Motor neuron (in vitro differentiated cells): Measurements from ENCODE around the gene SERP2. TPM values are rescaled to one million over a fixed set of nuclear protein-coding genes. Genes with fewer than 3 reads are reported as not detected.

Source experiments
- ATAC-seq, 8 experiments: fragments of 200-7000 bp; cut with Tn5 transposase; replicated peaks in 6 of 8; 2 replicates each; pipeline ENCODE4 v1.8.0; 2021; ENCODE audit warnings: mild to moderate bottlenecking in 8 of 8, moderate library complexity in 8 of 8
- H3K27ac ChIP-seq, 2 donors: fragments of 250-450 bp; sonication (Bioruptor Pico); 2 replicates each; pipeline ENCODE4 v1.9.0; 2021; ENCODE audit warnings: antibody characterized with exemption in 2 of 2, mild to moderate bottlenecking in 2 of 2, moderate library complexity in 1 of 2
- H3K4me1 ChIP-seq, 2 donors: fragments of 250-450 bp; sonication (Bioruptor Pico); replicated peaks in 1 of 2; 2 replicates each; pipeline ENCODE4 v1.6.1; 2021; ENCODE audit warnings: antibody characterized with exemption in 2 of 2, mild to moderate bottlenecking in 2 of 2, moderate library complexity in 1 of 2
- H3K4me3 ChIP-seq, 5 donors: fragments of 250-450 bp; sonication (Bioruptor Pico); 2 replicates each; pipeline ENCODE4 v1.9.0; 2021; ENCODE audit warnings: antibody characterized with exemption in 5 of 5, mild to moderate bottlenecking in 5 of 5, moderate library complexity in 4 of 5
- WGBS, 10 experiments: fragments of 450-650 bp; shearing (Covaris generic); methylation state at CpG; one replicate each; pipeline ENCODE4 v1.0.0; 2022; 5-methylcytosine and 5-hydroxymethylcytosine counted together
- in situ Hi-C, 9 experiments: fragments of 400-800 bp; cut with MboI; loops; one replicate each; pipeline ENCODE4 v1.15.0; 2021; ENCODE audit warnings: low sequenced_read_pairs in 9 of 9, low pct_unique_long_range_greater_than_20kb in 2 of 9; ENCODE audit not compliant: unreplicated experiment in 9 of 9
- total RNA-seq, 8 experiments: library from RNA; unstranded; fragments of 300-600 nt; gene quantifications; 2 replicates each; pipeline versions ENCODE4 v1.2.3 to v1.2.4, GENCODE V29; 2022

SERP2 gene
- total RNA-seq, 8 experiments from 2014 or later, result 1.3 to 18.1 (median 10.3) TPM

DNA sequence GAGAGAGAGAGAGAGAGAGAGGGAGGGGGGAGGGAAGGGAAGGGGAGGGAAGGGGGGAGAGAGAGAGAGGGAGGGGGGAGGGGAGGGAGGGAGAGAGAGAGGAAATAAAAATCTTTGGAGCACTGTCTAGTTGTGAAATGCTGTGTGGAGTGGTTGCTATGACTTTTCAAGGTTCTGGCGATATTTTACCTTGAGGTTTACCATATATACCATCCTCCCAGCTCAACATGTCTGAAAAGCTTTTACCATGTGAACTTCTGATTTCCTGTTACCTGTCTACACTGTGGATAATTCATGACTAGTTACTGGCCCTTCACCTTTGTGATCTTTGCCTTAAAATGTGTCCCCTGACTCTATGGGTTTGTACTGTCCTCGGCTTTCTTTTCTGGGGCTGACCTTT lies 38.2 kb downstream of the SERP2 start:
- ATAC-seq, result no peak
- H3K27ac ChIP-seq, result no peak overlapping the region
- in situ Hi-C loops, result no loop called here
- WGBS, 10 experiments, result 70 to 100% (median 88%) methylated on average over 1 to 2 of the region's 2 CpGs; no CpG with 5 or more reads in 5 of the 10 experiments
- no peak overlapping the region for H3K4me3 ChIP-seq
- peaks cover 15 to 28% of the 10 kb centered on the region in 2 donors for H3K4me1 ChIP-seq

DNA sequence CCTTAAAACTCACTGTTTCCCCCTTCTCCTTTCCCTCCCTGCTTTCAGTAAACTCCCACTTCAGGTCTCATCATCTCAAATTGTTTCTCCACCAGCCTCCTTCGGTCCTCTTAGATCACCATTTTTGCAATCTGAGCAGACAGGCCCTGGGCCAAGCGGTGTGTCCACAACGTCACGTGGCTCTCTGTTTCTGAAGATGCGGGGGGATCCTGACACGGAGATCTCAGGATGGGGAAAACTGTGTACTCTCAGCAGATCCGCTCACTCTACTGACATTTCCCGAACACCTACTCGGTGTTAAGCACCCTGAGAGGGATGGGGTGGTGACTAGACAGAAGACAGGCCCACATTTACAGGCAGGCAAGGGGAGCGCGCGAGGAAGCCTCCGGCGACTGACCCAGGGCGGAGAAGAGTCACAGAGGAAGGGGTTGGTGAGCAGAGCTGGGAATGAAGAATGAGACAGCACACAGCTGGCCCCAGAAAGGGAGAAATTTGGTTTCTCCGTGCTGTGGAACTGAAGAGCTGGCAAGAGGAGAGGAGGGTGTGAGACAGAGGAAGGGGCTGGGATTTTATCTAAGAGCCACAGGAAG lies 38.8 kb downstream of the SERP2 start:
- in situ Hi-C loops, result no loop called here
- H3K27ac ChIP-seq, result no peak overlapping the region
- no peak overlapping the region for H3K4me3 ChIP-seq
- peak in 4 of 8 experiments; percentile 21 to 41 (median 24) for ATAC-seq
- peaks cover 15 to 29% of the 10 kb centered on the region in 2 donors for H3K4me1 ChIP-seq
- whole genome bisulfite sequencing, 10 experiments, result 75 to 100% (median 87%) methylated on average over 1 to 14 of the region's 16 CpGs

DNA sequence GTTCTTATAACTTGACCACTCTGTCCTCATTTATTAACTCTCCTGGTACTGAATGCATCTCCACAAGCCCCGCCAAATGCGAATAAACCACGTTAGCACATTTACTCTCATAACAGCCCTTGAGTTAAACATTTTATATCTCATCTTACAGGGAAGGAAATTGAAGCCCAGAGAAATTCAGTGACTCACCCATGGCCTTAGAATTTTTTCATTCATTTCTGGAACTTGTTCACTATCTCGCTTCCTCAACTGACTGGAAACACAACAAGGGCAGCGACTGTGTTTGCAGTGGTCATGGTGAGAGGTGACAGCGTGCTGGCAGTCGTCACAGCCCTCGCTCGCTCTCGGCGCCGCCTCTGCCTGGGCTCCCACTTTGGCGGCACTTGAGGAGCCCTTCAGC lies 39.5 kb downstream of the SERP2 start:
- in situ Hi-C loops, result no loop called here
- peak in 2 of 8 experiments; percentile 20 to 50 for ATAC-seq

DNA sequence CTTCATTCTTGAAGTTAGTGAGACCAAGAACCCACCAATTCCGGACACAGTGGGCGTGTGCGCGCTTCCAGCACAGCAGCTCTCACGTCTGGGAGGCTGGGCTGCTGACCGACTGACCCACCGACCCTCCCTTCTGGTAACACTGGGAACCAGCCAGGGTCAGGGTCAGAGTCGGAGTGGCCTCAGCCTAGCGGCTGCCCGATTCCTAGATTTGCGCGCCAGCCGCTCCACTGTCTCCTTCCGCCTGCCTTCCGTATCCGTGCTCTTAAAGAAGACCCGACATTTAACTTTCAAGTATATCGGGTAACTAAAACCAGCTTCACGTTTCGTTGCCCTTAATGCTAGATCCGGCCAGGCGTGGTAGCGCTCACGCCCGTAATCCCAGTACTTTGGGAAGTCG lies 41.1 kb downstream of the SERP2 start:
- no peak overlapping the region for H3K4me3 ChIP-seq
- ATAC-seq, result no peak
- H3K27ac ChIP-seq, result no peak overlapping the region
- WGBS, 10 experiments, result 89 to 96% (median 95%) methylated on average over 9 to 18 of the region's 26 CpGs; no CpG with 5 or more reads in 6 of the 10 experiments
- in situ Hi-C loops, result no loop called here
- peaks cover 15 to 31% of the 10 kb centered on the region in 2 donors for H3K4me1 ChIP-seq

More for the DNA sequence above, 39.5 kb downstream of the SERP2 start:
- WGBS, 10 experiments, result 56 to 100% (median 88%) methylated on average over 2 to 5 of the region's 13 CpGs; no CpG with 5 or more reads in 3 of the 10 experiments
- Histone ChIP-seq H3K27ac (no peak overlapping the region), H3K4me3 (no peak overlapping the region), H3K4me1 (peaks cover 15 to 29% of the 10 kb centered on the region in 2 donors)

DNA sequence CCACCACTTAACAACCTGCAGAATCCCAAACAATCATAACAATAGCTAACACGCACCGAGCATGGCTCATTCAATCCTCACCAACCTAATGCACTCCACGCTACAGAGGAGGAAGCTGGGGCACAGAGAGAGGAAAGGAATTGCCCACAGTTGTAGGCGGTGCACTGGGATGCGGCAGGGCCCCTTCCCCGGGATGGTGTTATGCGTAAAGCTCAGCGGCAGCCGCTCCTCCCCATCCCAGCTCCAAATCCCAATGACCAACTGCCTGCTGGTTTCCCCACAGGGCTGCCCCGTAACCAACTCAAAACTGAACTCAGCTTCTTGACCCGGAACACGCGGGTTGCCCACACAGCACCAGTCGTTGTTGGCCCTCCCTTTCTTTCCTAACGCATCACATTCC lies 42.2 kb downstream of the SERP2 start:
- H3K27ac ChIP-seq, result no peak overlapping the region
- WGBS, 10 experiments, result 57 to 96% (median 77%) methylated on average over 2 to 7 of the region's 15 CpGs; no CpG with 5 or more reads in 2 of the 10 experiments
- peak in 2 of 8 experiments; percentile 14 to 17 for ATAC-seq
- in situ Hi-C loops, result no loop called here
- no peak overlapping the region for H3K4me3 ChIP-seq
- peaks cover 15 to 31% of the 10 kb centered on the region in 2 donors for H3K4me1 ChIP-seq

DNA sequence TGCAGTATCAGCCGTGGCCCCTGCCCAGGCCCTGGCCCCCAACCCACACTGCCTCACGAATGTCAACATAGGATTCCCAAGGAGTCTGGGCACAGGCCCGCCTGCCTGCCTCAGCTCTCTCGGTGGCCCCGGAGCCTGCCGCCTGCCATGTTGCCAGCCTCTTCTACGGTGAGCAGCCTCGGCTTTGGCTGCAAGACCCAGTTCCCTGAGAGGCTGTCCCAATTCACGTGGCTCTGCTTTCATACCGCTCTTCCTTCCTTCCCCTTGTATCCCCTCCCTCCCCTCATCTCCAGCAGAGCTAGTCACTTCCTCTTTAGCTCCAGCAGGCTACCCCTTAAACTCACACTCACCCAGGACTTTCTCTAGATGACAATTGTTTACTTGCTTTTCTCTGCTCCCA lies 42.7 kb downstream of the SERP2 start:
- ATAC-seq, result peak in 1 of 8 experiments; percentile 28
- in situ Hi-C loops, result no loop called here
- 20 to 80% (median 80%) methylated on average over 1 of the region's 10 CpGs; no CpG with 5 or more reads in 6 of the 10 experiments for WGBS, 10 experiments
- Histone ChIP-seq H3K27ac (peak overlapping the region in 1 of 2 donors; percentile 4), H3K4me1 (peaks cover 15 to 31% of the 10 kb centered on the region in 2 donors), H3K4me3 (no peak overlapping the region)

DNA sequence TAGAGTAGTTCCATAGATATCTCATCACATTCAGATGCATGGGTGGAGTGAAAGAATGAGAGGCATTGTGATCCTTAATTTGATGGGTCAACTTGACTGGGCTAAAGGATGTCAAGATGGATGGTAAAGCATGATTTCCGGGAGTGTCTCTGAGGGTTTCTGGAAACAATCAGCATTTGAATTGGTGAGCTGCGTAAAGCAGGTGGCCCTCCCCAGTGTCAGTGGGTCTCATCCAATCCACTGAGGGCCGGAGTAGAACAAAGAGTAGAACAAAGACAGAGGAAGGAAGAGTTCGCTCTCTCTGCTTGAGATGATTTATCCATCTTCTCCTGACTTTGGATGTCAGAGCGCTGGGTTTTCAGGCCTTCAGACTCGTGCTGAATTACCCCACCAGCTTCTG lies 43.1 kb downstream of the SERP2 start:
- WGBS, 10 experiments, result 15 to 89% (median 65%) methylated on average over 2 to 6 of the region's 6 CpGs; no CpG with 5 or more reads in 2 of the 10 experiments
- Histone ChIP-seq H3K4me1 (peaks cover 15 to 28% of the 10 kb centered on the region in 2 donors), H3K27ac (no peak overlapping the region), H3K4me3 (no peak overlapping the region)
- ATAC-seq, result peak in 4 of 8 experiments; percentile 4 to 59 (median 54)
- in situ Hi-C loops, result no loop called here

DNA sequence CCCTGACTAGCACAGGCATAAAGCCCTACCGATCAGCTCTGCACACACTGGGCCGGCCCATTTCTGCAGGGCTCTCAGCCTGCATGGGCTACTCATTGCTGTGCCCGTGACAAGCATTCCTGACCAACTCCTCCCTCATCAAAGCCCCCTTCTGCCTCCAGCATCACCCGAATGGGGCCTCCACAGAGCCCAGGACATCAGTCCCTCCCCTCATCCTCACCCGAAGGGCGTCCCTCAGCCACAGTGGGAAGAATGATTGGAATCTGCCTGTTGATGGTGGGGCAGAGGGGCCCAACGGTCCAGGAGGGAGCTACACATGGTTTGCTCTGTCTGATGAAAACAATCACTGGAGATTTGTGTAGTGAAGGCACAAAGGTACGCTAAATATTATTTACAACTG lies 43.8 kb downstream of the SERP2 start:
- Histone ChIP-seq H3K27ac (no peak overlapping the region), H3K4me1 (peaks cover 9 to 25% of the 10 kb centered on the region in 2 donors), H3K4me3 (no peak overlapping the region)
- in situ Hi-C loops, result no loop called here
- WGBS, 10 experiments, result 20 to 100% (median 69%) methylated on average over 1 to 7 of the region's 8 CpGs; no CpG with 5 or more reads in 4 of the 10 experiments
- ATAC-seq, result peak in 3 of 8 experiments; percentile 18 to 51 (median 35)

DNA sequence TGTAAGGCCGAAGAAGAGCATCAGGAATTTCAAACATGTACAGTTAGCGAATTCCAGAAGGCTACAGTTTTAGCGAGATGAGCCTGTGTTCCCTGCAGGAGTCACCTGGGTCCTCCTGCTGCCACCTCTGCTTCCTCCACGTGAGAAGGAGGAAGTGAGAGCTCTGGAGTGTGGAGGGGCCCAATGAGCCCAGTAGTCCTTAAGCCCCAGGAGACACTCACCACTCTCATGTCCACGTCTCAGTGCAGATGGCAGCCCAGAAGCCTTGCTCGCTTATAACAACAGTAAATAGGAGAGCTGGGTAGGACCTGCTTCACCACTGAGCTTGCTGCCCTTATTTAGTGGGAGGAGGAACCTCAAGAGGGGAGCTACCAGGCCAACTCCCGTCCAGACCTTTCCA lies 44.3 kb downstream of the SERP2 start:
- no peak overlapping the region for H3K4me3 ChIP-seq
- WGBS, 10 experiments, result 84 to 100% (median 95%) methylated on average over 1 to 5 of the region's 7 CpGs; no CpG with 5 or more reads in 1 of the 10 experiments
- H3K4me1 ChIP-seq, result peaks cover 7 to 20% of the 10 kb centered on the region in 2 donors
- ATAC-seq, result no peak
- H3K27ac ChIP-seq, result no peak overlapping the region
- in situ Hi-C loops, result no loop called here

DNA sequence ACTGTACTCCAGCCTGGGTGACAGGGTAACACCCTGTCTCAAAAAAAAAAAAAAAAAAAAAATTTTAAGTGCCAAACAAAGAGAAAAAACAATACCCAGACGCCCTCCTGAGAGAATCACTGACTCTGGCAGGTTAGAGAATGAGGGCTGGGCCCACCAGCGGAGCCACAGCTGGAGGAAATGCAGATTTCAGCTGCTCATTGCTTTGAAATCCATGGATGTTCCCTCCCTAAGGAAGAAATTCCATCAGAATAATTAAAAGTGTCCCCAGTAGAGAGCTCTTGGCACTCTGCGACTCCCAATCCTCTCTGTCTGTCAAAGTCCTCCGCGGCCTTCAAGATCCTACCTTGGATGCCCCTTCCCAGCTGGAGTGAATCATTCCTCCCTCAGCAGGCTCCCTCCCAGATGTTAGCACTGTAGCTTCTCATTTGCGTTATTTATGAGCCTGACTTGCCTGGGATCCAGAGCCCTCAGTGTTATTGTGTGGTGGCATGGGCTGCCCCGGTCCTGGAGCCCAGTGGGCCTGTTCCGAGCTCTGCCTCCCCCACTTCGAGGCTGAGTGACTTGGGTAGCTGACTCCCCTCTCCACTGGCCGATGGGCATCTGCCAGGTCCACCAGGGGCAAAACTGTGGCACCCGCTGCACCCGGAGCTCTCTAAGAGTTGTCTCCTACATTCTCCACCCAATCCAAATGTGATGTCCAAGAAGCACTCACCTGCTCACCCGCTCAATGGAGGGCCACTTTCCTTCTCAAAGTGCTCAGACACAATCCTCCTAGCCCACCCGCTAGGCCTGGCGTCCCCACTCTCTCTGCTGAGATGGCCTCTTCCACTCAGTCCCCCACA lies 47.0 kb downstream of the SERP2 start:
- in situ Hi-C loops, result no loop called here
- Histone ChIP-seq H3K4me3 (no peak overlapping the region), H3K27ac (no peak overlapping the region), H3K4me1 (peaks cover 6 to 18% of the 10 kb centered on the region in 2 donors)
- ATAC-seq, result peak; percentile 30 to 96 (median 68)
- WGBS, 10 experiments, result 10 to 83% (median 57%) methylated on average over 1 to 9 of the region's 15 CpGs; no CpG with 5 or more reads in 2 of the 10 experiments

DNA sequence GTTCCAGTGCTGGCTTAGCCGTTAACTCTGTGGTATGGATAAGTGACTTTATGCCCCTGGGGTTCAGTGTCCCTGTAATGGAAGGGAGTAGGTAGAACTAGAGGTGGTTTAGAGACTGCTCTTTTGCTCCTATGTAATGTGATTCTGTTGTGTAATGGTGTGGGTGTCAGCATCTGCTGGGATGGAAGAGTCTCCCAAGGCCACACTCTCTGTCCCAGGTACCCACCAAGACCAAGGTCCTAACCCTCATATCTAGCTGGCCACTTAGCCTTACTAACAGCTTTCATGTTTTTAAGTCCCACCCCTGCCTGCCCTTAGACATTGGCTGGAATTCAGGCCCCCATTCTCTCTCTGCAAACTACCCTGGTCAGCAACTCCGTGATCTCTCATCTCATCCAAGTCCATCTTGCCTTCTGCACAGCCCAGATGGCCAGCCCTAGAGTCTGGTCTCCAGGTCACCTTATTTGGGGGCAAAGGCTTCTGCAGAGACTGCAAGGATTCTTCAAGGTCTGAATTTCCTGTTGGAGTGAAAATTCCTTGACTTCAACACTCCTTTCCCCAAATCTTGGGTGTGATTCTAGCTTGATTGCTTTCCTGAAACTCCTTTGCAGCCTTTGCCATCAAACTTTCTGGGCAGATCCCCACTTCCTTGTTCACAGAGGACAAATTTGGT lies 48.4 kb downstream of the SERP2 start:
- Histone ChIP-seq H3K27ac (no peak overlapping the region), H3K4me1 (peaks cover 0 to 5% of the 10 kb centered on the region in 2 donors)
- WGBS, 10 experiments, result 80 to 100% (median 100%) methylated on average over 1 to 2 of the region's 2 CpGs; no CpG with 5 or more reads in 3 of the 10 experiments

DNA sequence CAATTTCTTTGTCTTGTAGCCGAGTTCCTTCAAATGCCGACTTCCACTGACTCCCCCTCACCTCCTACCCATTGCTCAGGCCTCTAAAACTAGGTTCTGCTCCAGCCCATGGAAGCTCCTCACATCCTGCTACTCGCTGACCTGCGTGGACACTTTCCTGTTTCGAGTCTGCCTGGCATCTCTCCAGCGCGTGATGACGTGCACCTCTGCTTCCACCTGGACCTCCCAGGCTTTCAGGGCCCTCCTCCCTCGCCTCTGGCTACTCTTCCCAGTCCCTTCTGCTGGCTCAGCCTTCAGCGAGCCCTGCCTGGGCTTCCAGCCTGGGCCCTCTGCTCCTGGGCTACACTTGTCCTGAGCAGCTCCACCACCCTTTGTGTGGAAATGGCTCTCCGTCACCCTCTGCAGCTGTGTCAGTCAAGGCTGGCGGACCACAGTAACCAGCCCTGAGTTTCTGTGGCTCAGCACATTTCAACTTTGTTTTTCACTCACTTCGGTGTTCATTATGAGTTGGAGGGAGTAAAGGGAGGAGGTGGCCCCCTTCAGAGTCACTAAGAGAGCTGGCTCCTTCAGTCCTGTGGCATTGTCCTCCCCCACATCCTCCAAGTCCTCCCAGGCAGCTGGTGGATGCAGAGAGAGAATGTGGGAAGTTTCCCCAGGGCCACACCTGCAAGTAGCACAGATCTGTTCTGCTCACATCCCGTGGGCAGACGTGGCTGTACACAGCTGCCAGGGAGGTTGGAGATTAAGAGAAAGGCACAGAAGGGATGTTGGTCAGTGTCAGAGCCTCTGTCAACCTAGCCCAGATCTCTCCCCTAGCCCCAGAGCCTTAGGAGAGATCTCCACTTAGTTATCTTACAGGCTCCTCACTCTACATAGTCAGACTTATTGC lies 49.4 kb downstream of the SERP2 start:
- Histone ChIP-seq H3K4me1 (peaks cover 0 to 5% of the 10 kb centered on the region in 2 donors), H3K4me3 (no peak overlapping the region), H3K27ac (no peak overlapping the region)
- ATAC-seq, result peak in 4 of 8 experiments; percentile 10 to 47 (median 24)
- 30 to 93% (median 83%) methylated on average over 1 to 11 of the region's 15 CpGs; no CpG with 5 or more reads in 1 of the 10 experiments for WGBS, 10 experiments
- in situ Hi-C loops, result no loop called here

More for the DNA sequence above, 48.4 kb downstream of the SERP2 start:
- in situ Hi-C loops, result no loop called here
- no peak for ATAC-seq
- no peak overlapping the region for H3K4me3 ChIP-seq
